PC-9 (cell line): ENCODE data around the gene SPOP.

Experiments
- EZH2 ChIP-seq: fragments of 200-600 bp; sonication (generic); IDR thresholded peaks from 2 replicates; pipeline ENCODE4 v1.8.0; 2017; ENCODE audit warnings: antibody characterized with exemption, low read depth
- TF ChIP-seq, protein P1 (sequence below): fragments of 200-600 bp; sonication (generic); conservative IDR thresholded peaks from 2 replicates; pipeline ENCODE4 v1.6.1; 2017; ENCODE audit warnings: mixed run types, antibody characterized with exemption, mild to moderate bottlenecking, moderate library complexity

DNA sequence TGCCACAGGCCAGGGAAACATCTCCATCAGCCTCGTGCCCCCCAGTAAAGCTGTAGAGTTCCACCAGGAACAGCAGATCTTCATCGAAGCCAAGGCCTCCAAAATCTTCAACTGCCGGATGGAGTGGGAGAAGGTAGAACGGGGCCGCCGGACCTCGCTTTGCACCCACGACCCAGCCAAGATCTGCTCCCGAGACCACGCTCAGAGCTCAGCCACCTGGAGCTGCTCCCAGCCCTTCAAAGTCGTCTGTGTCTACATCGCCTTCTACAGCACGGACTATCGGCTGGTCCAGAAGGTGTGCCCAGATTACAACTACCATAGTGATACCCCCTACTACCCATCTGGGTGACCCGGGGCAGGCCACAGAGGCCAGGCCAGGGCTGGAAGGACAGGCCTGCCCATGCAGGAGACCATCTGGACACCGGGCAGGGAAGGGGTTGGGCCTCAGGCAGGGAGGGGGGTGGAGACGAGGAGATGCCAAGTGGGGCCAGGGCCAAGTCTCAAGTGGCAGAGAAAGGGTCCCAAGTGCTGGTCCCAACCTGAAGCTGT is 98.9 kb downstream of the SPOP start:
- TF ChIP-seq, protein P1, sequence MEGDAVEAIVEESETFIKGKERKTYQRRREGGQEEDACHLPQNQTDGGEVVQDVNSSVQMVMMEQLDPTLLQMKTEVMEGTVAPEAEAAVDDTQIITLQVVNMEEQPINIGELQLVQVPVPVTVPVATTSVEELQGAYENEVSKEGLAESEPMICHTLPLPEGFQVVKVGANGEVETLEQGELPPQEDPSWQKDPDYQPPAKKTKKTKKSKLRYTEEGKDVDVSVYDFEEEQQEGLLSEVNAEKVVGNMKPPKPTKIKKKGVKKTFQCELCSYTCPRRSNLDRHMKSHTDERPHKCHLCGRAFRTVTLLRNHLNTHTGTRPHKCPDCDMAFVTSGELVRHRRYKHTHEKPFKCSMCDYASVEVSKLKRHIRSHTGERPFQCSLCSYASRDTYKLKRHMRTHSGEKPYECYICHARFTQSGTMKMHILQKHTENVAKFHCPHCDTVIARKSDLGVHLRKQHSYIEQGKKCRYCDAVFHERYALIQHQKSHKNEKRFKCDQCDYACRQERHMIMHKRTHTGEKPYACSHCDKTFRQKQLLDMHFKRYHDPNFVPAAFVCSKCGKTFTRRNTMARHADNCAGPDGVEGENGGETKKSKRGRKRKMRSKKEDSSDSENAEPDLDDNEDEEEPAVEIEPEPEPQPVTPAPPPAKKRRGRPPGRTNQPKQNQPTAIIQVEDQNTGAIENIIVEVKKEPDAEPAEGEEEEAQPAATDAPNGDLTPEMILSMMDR: no peak
- no peak for TF ChIP-seq EZH2
